ENCODE results near the gene OSBPL2. TPM values are rescaled to one million over a fixed set of nuclear protein-coding genes. Genes with fewer than 3 reads are reported as not detected.

The OSBPL2 gene
- total RNA-seq, 4 donors from 2014 or later, result 48.4 to 65.1 (median 55.8) TPM

DNA sequence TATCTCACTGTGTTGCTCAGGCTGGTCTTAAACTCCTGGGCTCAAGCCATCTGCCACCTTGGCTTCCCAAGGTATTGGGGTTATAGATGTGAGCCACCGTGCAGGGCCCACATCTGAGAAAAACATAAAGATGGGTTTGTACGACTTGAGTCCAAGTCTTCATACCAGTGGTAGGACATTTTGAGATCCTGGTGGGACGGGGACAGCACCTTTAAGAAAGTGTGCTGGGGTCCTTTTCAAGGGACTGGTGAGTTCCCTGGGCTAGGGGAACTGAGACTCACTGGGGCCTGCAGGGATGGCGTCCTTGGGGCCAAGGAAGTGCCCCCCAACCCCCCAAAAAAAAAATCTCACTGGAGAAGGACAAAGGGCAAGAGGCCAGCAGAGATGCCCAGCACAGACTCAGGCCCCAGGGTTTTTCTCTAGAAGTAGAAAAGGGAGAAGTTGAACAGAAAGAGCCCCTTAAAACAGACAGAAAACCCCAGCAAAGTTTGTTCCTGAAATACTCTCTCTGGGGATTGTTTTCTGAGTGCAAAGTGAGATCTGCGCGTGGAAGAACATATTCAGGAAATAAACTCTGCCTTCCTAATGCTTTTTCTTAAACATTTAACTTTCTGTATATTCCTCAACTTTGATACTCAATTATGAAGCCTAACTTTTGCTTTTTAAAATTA, 10.7 kb downstream of the OSBPL2 start:
- Histone ChIP-seq H3K27me3 (no peaks in the 10 kb centered on the region), H3K4me3 (no peak overlapping the region), H3K4me1 (peaks cover 4 to 68% (median 7%) of the 10 kb centered on the region in 3 donors), H3K27ac (no peak overlapping the region), H3K9me3 (no peaks in the 10 kb centered on the region), H3K36me3 (peaks cover 0 to 41% (median 0%) of the 10 kb centered on the region in 3 donors)
- TF ChIP-seq, protein P1, sequence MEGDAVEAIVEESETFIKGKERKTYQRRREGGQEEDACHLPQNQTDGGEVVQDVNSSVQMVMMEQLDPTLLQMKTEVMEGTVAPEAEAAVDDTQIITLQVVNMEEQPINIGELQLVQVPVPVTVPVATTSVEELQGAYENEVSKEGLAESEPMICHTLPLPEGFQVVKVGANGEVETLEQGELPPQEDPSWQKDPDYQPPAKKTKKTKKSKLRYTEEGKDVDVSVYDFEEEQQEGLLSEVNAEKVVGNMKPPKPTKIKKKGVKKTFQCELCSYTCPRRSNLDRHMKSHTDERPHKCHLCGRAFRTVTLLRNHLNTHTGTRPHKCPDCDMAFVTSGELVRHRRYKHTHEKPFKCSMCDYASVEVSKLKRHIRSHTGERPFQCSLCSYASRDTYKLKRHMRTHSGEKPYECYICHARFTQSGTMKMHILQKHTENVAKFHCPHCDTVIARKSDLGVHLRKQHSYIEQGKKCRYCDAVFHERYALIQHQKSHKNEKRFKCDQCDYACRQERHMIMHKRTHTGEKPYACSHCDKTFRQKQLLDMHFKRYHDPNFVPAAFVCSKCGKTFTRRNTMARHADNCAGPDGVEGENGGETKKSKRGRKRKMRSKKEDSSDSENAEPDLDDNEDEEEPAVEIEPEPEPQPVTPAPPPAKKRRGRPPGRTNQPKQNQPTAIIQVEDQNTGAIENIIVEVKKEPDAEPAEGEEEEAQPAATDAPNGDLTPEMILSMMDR (IDR thresholded peaks at IDR 0.05), result no peak
- no peak for TF ChIP-seq POLR2A (IDR thresholded peaks at IDR 0.05)
- no peak for DNase-seq
- intact Hi-C loops (cut with DNase I), result no loop called here
- WGBS, 2 donors, result 71 to 76% methylated on average over 5 to 6 of the region's 6 CpGs

DNA sequence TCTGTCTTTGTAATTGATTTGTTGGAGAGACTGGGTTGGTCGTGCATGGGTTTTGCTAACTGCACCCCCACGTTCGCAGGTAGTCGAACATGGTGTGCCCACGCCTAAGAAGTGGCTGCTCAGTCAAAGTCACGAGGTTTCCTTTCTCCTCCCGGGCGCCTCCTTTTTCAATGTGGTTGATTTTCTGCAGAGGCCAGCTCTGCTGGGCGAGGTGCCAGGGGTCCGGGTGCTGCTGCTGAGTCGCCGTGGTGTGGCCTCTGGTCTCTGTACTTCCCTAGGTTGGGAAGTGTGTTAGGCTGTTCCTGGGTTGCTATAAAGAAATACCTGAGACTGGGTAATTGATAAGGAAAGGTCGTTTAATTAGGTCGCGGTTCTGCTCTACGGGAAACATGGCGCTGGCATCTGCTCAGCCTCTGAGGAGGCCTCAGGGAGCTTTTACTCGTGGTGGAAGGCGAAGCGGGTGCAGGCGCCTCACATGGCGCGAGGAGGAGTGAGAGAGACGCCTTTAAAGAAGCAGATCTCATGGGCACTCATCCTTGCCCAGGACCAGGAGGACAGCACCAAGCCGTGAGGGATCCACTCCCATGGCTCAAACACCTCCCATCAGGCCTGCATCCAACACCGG, 14.1 kb downstream of the OSBPL2 start:
- intact Hi-C loops (cut with DNase I), result no loop called here
- Histone ChIP-seq H3K27me3 (no peaks in the 10 kb centered on the region), H3K4me3 (no peak overlapping the region), H3K4me1 (peaks cover 0 to 39% (median 0%) of the 10 kb centered on the region in 3 donors), H3K27ac (no peak overlapping the region), H3K36me3 (peaks cover 0 to 47% (median 9%) of the 10 kb centered on the region in 3 donors), H3K9me3 (no peaks in the 10 kb centered on the region)
- 86 to 94% methylated on average over 15 to 26 of the region's 26 CpGs for WGBS, 2 donors
- no peak for DNase-seq
- TF ChIP-seq, protein P1 (IDR thresholded peaks at IDR 0.05), result no peak
- no peak for TF ChIP-seq POLR2A (IDR thresholded peaks at IDR 0.05)

DNA sequence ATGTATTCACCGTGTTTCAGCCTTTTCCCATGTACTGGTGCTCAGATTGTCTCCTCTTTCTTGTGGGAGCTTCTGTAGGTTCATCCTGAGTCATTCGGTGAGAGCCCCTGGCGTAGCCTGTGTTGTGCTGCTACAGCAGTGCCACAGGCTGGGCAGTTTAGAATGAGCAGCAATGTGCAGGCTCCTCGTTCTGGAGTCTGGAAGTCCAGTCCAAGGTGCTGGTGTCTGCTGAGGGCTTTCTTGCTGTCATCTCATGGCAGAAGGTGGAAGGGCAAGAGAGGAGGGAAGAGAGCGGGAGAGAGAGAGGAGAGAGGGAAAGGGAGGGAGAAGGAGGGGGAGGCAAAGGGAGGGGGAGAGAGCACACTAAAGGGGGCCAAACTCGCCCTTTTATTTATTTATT, 15.1 kb downstream of the OSBPL2 start:
- H3K27ac ChIP-seq, result no peak overlapping the region
- H3K9me3 ChIP-seq, result no peaks in the 10 kb centered on the region
- TF ChIP-seq POLR2A (IDR thresholded peaks at IDR 0.05), result no peak
- TF ChIP-seq, protein P1 (IDR thresholded peaks at IDR 0.05), result no peak
- no peaks in the 10 kb centered on the region for H3K27me3 ChIP-seq
- WGBS, 2 donors, result 80 to 81% methylated on average over 4 to 6 of the region's 6 CpGs
- no peak for DNase-seq
- H3K4me1 ChIP-seq, result peaks cover 0 to 45% (median 3%) of the 10 kb centered on the region in 3 donors
- no peak overlapping the region for H3K4me3 ChIP-seq
- intact Hi-C loops (cut with DNase I), result no loop called here
- H3K36me3 ChIP-seq, result peaks cover 0 to 56% (median 11%) of the 10 kb centered on the region in 3 donors

DNA sequence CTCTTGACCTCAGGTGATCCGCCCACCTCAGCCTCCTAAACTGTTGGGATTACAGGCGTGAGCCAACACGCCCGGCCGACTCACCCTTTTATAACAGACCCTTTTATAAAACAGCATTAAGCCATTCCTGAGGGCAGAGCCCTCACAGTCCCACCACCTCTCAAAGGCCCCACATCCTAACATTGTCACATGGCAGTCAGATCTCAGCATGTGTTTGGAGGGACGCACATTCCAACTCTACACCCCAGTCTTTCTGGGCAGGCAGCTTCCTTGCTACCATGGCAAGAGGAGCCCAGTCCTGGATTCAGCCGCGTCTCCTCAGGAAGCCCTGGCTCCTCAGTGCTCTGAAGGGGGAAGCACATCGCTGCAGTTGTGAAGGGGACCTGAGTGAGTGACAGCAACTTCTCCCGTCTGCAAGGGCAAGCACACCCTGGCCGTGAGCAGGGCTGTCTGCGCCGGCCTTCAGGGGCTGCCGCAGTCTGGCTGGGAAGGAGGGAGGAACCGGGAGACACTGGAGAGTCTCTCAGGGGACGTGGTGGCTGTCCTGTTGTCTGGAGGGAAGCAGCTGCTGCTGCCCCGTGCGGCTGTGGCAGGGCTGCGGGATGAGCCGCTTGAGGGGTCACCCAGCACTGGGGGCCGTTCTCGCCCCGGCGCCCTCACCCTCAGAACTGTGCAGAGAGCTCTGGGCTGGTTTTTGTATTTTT, 15.9 kb downstream of the OSBPL2 start:
- 77 to 81% methylated on average over 9 to 13 of the region's 24 CpGs for WGBS, 2 donors
- intact Hi-C loops (cut with DNase I), result no loop called here
- no peak for TF ChIP-seq POLR2A (IDR thresholded peaks at IDR 0.05)
- TF ChIP-seq, protein P1 (IDR thresholded peaks at IDR 0.05), result no peak
- Histone ChIP-seq H3K36me3 (peaks cover 5 to 64% (median 14%) of the 10 kb centered on the region in 3 donors), H3K4me1 (peaks cover 0 to 49% (median 3%) of the 10 kb centered on the region in 3 donors), H3K27ac (no peak overlapping the region), H3K9me3 (no peaks in the 10 kb centered on the region), H3K4me3 (no peak overlapping the region), H3K27me3 (no peaks in the 10 kb centered on the region)
- no peak for DNase-seq

DNA sequence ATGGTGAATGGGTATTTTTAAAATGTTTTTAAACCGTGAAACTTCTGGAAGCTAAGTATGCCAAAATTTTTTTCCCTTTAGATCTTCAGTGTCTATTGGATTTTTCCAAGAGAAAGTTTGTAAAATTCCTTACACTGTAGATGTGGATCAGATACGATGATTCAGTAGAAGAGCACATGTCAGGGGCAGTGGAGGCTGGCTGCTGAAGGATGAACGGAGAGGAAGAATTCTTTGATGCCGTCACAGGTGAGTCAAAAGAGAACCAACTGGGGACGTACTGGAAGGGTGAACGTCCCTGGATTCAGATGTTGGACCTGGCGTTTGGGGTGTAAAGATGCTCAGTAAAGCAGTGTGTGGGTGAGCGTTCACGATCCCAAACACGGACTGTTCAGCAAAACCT, 17.7 kb downstream of the OSBPL2 start:
- Histone ChIP-seq H3K4me3 (no peak overlapping the region), H3K4me1 (peaks cover 0 to 36% (median 3%) of the 10 kb centered on the region in 3 donors), H3K9me3 (no peaks in the 10 kb centered on the region), H3K27me3 (no peaks in the 10 kb centered on the region), H3K36me3 (peaks cover 9 to 82% (median 27%) of the 10 kb centered on the region in 3 donors), H3K27ac (no peak overlapping the region)
- intact Hi-C loops (cut with DNase I), result no loop called here
- 88 to 94% methylated on average over 10 of the region's 10 CpGs for WGBS, 2 donors
- no peak for TF ChIP-seq POLR2A (IDR thresholded peaks at IDR 0.05)
- TF ChIP-seq, protein P1 (IDR thresholded peaks at IDR 0.05), result no peak
- DNase-seq, result no peak

Data from esophagus squamous epithelium (tissue), 5 donors.